ENCODE results near the gene SETD5. TPM values are rescaled to one million over a fixed set of nuclear protein-coding genes. Genes with fewer than 3 reads are reported as not detected.
A peak's percentile ranks its signal among the peaks of the same experiment; 100 is the strongest.

The SETD5 gene
- polyA plus RNA-seq, 3 donors: 103 to 165 (median 163) TPM

DNA sequence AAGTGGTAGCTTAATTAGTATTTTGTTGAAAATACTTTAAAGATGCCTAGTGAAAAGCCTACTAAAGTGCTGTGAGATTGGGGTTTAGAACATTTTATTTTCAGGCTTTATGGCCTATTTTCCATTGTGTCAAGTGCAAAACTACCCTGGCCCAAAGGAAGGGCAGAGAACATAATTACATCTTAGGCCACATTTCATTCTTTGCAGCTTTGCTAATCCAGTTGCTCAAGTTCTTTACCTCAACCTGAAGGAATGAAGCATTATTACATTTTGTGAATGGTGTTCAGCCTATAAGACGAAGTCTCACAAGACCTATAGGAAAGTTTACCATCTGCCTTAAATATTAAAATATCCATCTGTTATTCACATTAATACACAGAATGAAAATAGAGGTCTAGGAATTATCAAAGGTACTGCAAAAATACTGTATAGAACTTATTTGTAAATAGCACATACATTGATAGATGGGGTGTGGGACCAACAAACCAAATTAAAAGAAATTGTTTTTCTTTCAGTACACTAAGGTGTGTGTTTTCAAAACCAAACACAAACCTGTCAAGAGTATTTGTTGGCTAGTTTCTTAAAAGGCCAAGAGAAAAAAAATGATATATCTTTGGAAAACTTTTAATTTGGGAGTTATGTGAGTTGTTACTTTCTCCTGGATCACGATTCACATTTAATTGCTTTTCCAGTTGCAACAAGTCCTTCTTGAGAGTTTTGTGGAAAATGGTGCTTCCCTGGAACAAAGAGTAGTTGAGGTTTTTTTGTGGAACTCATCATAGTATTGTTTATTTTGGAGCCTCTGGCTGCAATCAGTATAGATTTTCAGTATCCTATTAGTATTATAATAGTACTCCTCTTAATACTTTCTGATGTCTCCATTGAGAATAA lies 12.0 kb upstream of the SETD5 start:
- DNase-seq: no peak

DNA sequence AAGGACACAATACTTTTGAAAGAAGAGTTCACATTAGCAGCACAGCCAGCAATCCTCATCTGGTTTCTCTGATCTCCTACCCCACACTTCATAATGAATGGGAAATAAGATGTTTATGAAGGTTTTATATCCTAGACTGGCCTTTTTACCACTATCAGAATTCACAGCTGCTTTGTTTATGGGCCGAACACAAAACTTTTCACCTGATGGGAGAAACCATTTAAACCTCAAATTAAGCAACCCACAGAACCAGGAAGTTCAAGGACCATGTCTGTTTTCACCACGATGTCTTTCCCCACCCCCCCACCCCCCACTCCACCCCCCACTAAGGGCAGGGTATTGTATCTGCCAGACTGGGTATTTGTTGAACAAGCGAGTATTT lies 11.3 kb upstream of the SETD5 start:
- no peak for DNase-seq

DNA sequence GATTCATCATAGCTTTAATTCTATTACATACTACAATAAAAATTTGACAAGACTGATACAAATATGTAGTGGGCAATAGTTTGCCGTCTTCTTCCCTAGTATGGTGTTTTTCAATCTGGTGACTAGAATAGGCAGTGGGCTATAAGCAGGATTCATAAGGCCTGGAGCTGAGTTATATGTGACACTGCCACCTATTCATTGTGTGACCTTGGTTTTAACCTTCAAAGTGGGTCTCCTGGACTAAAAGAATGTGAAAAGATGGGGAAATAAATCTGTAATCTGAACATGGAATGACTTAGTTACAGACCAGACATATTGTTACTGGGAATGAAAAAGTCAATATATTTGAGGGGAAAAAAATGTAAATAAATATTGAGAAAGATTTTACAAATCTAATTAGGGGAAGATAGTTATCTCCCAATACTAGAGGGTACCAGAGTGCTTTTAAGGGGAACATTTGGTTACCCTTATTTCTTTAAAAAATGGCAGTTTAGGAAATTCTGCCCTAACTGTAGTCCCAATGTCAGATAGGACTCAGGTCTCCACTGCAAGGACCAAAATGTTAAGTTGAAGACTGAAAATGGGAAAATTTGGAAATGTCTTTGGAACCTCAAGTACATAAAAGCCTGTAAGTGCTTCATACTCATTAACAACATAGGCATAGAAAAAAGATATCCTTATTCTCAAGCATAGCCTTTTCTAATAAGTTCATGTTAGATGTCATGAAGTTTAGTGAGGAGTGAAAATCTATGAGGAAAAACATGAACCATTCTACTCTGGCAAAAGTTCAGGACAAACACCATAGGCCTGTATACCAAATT lies 10.7 kb upstream of the SETD5 start:
- no peak for DNase-seq

DNA sequence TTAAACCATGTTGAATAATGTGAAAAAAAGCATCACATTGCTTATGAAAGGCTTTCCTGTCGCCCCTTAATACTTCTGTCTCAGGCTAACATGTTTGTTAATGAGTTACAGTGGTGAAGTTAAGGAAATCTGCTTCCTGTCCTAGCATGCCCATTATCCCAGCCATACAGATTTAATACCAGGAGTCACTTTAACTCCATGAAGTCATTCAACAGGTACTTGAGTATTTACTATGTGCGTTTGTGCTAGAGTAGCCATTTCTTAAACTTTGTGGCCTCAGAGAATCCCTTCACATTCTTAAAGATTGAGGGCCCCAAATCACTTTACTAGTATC lies 10.1 kb upstream of the SETD5 start:
- no peak for DNase-seq

DNA sequence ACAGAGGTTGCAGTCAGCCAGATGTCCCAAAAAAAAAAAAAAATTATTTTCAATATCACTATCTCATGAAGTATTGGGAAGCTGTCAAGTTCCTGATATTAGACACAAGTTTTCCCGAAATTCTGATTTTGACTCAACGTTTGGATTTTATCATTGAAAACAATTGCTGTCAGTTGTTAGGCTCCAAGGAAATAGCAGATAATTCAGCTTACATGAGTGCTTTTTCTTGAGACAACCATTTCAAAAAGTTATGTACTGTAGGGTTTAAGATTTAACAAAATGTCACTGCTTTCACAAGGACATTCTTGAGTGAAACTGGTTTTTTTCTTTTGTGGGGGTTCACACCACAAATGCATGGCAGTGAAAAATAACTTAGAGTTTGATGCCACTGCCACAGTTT lies 9.3 kb upstream of the SETD5 start:
- DNase-seq: no peak

DNA sequence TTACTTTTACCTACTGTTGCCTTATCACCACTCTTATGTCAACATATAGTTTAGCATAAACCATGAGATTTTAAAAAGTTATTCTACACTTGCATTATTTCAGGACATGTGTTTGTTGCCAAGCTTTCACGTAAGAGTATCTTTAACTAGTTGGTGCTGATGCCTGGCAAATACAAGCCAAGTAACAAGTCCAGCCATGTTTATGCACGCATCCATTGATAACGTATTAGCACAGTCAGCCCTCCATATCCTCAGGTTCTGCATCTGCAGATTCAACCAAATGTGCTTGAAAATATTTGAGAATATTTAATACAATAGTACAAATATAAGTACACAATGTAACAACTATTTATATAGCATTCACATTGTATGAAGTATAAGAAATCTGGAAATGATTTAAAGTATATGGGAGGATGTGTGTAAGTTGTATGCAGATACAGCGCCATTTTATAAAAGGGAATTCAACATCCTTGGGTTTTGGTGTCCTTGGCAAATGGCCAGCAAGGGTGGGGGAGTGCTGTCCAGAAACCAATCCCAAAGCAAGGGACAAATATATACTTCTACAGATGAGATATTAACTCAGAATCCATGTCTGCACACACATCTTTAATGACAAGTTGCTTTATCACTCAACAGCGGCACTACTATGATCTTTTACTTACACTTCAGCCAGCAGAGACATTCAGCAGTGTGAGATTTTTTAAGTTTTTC lies 8.7 kb upstream of the SETD5 start:
- no peak for DNase-seq

DNA sequence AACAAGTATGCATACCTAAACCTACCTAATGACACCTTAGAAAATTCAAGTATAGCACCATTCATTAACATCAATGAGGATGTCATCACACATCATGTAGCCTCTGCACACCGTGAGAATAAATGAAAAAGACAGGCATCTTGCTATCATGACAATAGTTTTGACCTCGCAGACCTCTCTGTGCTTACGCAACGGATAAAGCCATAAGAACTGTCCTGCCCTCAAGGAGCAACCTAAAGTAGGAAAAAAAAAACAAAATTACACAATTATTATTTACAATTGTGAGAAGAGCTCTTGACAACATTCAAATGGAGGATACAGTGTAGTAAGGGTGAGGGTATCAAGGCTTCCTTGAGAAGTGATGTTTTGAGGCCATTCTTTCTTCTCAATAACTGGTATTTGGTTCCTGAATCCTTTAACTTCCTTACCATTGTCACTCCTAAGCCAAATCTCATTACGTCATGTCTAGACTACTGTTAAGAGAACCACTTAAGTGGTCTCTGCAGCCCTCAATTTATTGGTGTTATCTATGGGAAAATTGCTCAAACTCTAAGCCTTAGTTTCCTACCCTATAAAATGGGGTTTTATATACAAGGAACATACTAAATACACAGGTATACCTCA lies 7.0 kb upstream of the SETD5 start:
- no peak for DNase-seq

DNA sequence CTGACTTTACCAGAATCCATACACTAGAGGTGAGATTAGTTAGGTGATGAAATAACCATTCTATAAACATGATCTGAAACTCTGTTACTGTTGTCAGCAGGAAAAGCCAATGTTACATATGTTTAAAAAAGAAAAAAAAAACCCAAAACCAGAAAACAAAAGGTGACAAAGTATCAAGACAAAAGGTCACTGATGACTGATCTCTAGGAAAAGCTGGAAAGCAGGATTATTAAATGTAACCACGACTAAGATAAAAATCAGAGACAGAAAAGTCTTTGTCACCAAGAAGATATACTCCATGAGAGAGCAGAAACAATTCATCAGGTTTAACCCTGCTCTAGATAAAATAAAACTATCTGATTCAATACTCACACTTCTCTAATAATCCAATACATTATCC lies 5.4 kb upstream of the SETD5 start:
- DNase-seq: no peak

DNA sequence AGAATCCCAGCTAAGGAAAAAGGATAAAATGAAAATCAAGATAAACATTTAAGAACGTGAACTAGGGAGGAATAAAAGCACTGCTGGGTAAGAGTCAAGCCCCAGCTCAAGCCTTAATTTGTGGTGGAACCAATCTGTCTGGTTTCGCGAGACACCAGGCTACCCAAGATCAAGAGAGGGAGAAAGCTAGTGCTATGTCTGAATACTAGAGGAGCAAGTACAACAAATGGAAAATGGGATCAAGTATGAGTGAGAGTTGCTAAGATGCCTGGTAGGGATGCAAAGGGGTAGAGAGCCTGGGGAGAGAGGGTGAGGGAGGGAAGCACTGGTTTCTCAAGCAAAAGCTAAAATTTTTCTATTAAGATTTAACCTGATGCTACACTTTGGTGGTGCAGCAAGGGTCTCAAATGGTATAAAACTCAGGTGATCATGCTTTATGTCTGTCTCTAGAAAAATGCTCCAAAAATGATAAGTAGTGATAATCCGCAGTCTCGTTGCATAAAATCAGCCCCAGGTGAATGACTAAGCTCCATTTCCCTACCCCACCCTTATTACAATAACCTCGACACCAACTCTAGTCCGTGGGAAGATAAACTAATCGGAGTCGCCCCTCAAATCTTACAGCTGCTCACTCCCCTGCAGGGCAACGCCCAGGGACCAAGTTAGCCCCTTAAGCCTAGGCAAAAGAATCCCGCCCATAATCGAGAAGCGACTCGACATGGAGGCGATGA lies 1.7 kb upstream of the SETD5 start:
- DNase-seq: no peak

DNA sequence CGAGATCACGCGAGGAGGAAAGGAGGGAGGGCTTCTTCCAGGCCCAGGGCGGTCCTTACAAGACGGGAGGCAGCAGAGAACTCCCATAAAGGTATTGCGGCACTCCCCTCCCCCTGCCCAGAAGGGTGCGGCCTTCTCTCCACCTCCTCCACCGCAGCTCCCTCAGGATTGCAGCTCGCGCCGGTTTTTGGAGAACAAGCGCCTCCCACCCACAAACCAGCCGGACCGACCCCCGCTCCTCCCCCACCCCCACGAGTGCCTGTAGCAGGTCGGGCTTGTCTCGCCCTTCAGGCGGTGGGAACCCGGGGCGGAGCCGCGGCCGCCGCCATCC lies 1.1 kb upstream of the SETD5 start:
- DNase-seq: no peak

DNA sequence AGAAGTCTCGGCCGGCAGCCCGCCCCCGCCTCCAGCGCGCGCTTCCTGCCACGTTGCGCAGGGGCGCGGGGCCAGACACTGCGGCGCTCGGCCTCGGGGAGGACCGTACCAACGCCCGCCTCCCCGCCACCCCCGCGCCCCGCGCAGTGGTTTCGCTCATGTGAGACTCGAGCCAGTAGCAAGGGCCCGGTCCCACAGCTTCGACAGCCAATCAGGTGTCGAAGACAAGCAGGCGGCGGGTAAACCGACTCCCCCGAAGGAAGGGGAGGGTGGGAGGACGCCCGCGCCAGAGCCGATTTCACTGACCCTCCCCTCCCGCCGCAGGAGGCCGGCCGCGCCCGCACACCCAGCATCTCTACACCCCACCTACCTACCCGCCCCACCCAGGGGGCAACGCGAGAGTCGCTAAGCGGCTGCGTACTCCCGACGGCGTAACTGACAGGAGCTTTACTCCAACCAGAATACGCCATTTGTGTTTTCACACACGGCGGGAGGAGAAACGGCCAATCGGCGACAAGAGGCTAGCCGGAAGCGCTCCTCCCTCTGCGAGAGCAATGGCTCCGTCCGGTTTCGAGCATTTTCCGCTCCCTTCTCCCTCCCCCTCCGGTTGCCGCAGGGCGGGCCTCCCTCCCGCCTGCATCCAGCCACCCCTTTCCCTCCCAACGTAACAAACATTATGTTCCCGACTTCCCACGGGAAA lies 633 bp upstream of the SETD5 start:
- peak; percentile 99 for DNase-seq

DNA sequence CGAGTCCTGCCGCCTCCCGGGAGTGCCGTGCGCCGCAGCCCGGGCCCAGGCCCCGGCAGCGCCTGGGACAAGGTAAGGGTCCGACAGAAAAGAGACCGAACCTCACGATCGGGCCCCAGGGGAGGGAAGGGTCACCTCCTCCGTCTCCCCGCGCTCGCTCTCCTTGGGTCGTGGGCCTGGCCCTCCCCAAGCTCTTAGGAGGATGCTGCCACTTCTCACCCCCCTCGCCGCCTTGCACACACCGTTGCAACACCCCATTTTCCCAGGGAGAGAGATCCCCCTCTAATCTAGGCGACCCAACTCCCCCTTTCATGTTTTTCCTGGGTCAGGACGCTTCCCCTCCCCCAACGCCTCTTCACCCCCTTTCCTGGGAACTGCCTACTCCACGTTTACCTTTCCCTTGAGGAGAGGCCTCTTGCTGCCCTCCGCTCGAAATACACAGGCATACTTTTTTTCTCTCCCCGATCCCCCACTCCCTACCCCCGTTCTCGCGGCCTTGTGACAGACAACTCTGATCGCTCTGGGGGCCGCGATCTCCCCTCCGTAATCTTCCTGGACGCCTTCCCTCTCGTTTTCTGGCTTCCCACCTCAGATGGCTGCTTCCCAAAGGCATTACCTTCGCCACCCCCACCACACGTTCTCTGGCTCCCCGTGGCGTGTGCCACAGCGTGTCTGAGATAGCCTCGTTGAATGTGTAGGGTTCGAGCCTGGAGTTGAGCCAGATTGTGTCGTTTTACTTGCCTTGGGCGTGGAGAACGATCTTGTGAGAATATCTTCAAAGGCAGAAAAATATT lies 688 bp downstream of the SETD5 start:
- no peak for DNase-seq

DNA sequence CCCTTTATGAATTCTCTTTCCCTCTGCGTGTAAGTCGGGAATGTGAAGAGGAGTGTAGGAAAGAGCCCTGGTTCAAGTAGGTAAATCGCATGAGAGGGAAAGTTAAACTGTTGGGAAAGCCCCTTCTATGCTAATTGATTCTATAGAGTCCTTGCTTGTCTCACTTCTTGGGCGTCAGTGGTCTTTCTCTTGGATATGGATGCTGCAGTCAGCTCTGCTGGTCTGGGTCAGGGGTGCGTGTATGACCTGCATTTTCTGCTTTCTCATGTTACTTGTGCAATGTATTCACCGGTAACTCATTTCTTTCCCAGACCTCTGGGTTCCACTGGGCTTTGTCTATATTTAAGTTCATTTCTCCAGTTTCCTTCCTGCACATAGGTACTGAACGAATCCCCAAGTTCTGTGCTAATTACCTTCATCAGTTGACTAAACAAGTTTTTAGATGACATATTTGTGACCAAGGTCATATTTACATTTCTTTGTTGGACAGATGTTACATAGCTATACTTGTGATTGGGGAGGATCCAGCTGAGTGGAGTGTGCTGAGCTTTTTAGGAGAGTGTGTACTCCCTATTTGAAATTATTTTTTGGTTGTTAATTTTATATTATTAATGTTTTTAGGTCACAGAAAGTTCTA lies 1.4 kb downstream of the SETD5 start:
- no peak for DNase-seq

DNA sequence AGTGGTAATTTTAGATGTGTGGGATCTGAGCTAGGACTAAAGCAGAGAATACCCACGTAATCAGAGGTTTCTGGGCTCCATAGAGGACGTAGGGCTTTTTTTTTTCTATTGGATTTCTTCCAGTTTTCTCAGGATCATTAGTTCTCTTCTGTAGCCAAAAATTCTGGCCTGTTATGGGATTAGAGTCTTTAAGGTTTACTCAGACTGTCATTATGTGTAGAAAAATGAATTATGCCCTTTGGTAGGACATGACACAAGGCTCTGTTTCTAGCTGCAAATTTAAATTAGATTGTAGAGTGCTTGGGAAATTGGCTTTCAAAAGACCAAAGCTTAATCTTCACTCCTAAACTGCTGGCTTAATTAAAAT lies 1.9 kb downstream of the SETD5 start:
- no peak for DNase-seq

DNA sequence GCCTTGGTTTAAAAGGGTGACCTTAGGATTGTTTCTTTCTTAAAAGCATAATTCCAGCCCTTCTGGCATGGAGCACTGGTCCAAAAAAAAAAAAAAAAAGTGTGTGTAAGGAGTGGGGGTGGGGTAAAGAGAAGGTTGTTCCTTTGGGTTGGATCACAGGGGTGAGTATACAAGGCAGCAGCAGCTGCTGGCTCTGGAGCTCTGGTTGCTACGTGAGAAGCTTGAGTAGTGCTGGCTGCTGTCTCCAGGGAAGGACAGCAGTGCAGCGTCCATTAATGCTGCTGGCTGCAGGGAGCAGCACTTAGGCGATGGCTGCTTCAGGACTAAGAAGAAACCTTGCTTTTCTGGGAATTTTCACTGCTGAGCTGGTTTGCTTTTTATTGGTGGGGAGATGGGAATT lies 2.3 kb downstream of the SETD5 start:
- DNase-seq: peak; percentile 86

DNA sequence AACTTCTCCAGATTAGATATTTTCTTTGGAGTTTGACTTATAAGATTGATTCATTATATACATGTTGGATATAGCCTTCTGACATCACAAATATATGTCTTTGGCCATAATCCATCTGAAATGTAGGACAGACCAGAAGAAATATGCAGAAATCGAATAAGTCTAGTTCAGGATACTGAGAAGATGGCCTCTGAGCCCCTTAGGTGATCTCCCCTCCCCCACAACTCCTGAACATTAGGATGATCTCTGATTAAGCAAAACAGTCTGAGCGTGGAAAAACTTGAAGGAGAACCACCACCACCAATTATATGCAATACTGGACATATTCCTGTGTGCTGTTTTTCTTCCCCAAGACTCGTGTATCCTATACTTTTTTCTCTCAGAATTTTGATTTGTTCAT lies 3.2 kb downstream of the SETD5 start:
- DNase-seq: no peak

DNA sequence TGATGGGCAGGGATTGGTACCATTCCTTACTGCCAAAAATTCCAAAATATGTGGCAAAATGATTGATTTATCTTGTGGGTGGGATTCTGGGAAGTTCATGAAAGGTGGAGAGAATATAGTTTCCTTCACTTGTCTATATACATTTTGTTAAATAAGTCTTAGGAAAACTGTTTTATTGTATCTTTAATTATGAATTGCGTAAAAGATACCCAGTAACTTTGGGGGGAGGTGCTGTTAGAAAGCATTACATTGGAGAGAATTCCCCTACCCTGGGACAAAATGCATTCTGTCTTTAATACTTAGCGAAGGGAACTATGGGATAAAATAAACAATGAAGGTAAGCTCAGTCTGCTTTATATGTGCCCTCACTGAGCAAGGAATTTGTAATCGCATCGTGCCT lies 4.6 kb downstream of the SETD5 start:
- DNase-seq: no peak

DNA sequence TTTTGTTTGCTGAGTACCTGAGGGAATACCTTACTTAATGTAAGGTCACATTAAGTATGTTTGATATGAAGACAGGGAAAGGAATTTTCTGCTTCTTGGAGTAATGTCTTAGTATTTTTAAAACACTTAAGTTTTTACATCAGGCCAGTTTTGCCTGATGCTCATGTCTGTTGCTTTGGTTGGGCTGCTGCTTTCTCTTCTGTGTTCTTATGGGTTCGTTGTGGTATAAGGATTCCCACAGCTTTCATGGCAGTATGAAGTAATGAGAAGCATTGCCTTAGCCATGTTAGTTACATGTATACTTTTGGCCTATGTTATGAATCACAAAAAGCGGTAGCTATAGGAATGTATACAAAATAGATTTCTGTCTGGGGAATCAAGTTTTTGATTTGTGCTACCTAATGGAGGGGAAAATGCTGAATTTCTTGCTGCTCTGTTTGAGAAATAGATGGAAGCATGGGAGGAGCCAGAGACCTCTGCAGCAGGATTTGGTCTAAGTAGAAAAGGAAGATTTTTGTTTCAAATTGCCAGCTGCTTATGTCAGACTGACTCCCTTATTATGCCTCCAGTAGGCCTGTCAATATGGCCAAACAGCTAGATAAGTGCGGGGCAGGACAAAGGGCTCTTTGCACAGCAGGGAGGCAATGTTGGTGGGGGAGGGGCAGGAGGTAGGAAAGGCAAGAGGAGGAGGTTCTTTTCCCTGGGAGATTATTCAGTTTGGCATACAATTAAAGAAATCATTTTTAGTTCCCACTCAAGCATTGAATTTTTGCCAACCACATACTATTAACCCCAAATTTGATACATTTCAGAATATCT lies 5.2 kb downstream of the SETD5 start:
- no peak for DNase-seq

DNA sequence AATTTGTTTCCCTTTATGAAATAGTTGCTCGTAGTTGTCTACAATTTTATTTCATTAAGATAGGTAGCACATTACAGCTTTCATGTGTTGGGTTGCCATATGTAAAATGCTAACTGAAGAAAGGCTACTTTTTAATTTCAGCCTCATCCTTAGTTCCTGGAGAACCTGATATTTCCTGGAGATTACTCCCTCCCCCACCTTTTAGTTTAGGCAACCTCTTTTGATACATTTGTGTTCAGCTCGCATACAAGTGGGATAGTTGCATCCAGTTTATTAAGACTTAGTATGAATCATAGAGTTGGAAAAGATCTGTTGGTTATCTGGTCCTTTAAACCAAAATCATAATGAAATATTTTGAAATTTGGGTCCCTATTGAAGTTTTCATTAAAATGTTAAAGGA lies 6.0 kb downstream of the SETD5 start:
- no peak for DNase-seq
